ENCODE measurements around the gene RTN4.
"Not testable (repeated sequence)": the region's sequence is repeated elsewhere in the genome, so short reads cannot be mapped to it uniquely, and the experiment has no call there.

The RTN4 gene

DNA sequence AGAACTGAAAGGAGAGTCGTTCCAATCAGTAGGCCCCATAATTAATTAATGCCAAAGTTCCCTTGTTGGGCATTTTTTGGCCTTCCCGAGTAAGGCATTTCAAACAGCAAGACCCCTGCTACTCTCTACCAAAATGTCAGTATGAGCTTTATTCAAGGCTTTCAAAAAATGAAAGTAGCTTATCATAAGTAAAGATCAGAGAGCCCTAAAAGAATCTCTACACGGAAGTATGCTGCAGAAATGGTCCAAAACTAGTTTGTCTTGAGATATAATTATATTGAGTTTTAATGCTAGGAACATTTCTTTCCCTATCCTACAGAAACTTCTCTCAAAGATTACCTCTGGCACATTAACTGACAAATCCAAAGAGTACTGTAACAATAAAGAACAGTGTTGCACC is 43.9 kb downstream of the RTN4 start:
- DNase-seq, result no peak

DNA sequence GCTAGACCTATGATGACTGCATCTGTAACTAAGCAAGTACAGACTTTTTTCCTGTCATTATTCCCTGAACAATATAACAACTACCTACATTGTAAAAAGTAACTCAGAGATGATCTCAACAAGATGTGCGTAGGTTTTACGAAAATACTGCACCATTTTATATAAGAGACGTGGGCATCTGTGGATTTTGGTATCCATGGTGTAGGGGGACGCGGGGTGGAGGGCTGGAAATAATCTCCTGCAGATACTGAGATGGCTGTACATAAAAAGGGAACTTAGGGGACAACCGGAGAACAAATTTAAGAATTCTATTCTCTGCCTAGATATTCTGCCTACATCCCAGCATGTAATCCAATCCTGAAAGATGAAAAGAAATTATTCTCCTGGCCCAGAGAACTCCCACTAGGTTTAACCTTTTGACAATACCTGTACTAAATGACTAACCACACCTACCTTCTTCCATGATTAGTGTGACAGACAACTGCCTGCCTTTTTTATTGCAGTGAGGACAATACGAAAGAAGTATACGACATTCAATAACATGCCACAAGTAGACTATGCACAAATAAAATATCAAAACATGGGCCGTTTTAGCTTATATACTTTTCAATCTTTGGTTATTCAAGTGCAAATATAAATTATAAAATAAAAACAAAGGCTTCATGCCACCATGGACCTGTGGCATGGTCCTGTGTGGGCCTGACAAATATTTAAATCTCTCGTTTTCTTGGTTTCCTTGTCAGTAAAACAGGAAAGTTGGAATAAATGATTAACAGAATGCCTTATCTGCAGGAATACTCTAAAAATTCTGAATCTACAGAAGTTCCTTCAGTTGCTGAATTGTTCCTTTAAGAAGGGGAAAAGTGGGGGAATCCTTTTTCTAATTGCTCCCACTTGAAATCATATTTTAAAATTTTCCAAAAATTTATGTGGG is 46.3 kb downstream of the RTN4 start:
- DNase-seq, result no peak

DNA sequence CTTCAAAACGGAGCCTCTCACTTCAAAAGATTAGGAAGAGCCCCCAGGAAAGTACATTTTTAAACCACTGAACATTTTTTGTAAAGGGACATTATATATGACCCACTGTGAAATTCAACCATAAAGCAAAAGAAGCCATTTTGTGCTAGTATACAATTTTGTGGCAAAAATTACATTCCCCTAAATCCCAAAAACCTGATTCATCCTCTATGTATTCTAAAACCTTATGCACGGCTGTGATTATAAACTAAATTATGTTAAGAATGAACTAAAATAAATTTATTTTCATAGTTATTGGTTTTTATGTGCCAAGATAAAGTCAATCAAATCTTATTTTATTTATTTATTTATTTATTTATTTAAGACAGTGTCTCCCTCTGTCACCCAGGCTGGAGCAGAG is 48.5 kb downstream of the RTN4 start:
- no peak for DNase-seq

DNA sequence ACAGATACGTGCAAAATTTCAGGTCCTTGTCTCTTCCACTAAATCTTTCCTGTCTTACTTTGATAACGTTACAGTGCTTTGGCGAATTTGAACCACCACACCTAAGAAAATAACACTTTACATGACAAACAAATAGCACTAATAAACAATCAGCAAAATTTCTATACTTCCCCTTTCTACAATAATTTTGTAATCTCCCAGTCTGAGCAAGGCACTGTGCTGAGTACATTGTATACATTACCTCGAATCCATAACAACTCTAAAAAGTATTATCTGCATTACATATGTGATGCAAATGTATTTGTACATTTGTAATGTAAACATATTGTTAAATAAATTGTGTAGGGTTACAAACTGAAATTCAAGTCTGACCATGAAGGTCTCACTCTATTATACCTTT is 49.9 kb downstream of the RTN4 start:
- DNase-seq, result peak; percentile 29 to 52

DNA sequence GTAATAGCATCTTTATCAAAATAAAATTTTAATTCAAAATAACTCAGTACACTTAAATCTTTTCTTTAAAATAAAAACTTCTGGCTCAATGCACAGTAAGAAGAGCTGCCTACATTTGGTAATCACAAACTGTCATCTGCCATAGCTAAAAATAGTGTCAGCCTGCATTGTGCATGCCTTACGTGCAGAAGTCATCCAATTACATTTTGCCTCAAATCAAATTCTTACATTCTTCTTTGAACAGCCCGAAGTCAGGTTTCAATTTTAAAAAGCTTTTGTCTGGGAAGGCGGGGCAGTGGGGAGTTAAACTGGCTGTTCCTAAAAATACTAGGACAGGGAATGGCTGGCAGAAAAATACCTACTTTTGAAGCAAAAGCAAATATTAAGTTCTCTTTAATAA is 51.1 kb downstream of the RTN4 start:
- DNase-seq, result peak; percentile 25 to 45

DNA sequence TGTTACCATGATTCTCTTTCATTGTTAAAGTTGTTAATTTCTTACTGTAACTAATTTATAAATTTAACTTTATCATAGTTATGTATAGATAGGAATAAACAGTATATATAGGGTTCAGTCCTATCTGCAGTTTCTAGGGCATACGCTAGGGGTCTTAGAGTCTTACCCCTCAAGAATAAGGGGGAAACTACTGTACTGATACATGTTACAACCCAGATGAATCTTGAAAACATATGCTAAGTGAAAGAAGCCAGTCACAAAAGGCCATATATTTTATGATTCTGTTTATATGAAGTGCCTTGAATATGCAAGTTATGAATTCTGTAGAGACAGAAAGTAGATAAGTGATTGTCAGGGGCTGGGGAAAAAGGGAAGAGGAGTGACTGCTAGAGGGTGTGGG is 52.4 kb downstream of the RTN4 start:
- DNase-seq, result no peak

DNA sequence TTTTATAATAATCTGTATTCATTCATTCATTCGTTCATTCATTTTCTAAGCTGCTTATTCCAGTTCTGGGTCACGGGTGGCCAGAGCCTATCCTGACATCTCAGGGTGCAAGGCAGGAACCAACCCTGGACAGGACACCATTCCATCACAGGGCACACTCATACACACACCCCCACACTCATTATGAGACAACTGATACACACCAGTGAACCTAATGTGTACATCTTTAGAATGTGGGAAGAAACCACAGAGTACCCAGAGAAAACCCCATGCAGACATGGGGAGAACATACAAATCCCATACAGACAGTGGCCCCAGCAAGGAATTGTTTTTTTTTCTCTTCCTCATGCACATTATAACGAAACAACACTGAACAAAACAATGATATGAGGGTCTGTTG is 54.7 kb downstream of the RTN4 start:
- DNase-seq, result no peak

DNA sequence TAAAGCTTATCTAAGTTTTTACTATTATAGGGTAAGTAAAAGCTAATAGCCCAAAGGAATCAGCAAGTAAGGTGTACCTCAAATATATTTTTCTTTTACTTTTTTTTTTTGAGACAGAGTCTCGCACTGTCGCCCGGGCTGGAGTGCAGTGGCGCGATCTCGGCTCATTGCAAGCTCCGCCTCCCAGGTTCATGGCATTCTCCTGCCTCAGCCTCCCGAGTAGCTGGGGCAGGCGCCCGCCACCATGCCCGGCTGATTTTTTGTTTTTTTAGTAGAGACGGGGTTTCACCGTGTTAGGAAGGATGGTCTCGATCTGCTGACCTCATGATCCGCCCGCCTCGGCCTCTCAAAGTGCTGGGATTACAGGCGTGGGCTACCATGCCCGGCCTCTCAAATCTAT is 59.6 kb downstream of the RTN4 start:
- DNase-seq, result not testable (repeated sequence)

DNA sequence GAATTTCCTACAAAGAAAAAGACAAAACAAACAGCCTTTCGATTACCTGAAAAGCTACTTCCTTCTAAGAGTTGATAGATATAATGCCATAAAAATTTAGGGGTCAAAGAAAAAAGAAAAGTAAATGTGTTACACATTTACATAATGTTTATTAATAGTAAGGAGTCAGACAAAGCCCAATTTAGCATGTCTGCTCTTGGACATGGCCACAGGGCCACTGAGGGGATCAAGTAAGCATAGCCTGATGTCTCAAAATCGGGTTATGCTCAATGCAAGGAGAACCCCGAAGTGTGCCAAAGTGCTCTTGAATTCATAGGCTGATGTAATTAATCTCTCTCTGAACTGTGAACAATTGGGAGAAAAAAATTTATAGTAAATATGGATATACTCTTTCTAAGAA is 61.6 kb downstream of the RTN4 start:
- DNase-seq, result no peak

DNA sequence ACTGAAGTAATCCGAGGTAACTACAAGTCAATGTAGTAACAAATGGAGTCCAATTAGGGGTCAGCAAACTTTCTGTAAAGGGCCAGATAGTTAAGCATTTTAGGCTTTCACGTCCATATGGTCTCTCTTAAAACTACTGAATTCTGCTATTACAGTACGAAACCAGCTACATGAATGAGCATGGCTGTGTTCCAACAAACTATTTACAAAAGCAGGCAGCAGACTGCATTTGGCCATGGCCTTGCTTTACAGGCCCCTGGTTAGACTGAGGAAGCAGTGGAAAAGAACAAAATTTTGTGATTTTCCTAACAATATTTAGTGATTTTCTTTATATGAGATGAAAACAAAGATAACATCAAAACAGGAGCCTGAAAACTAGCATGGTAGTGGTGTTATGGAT is 64.0 kb downstream of the RTN4 start:
- DNase-seq, result no peak

DNA sequence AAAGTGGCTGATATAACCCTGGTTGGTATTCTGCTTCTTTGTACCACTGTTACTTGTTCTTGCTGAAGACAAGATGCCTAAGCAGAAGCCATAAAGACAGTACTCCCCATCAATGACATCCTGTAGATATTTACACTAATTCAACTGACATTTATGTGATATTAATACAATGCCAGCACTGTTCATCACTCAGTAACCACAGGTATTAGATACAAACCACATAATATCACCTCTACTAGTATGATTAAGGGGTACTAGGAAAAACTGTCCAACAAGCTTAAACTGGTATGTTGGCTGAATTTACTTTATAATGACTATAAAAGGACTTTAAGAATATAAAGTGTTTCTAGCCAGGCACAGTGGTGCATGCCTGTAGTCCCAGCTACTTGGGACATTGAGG is 65.8 kb downstream of the RTN4 start:
- DNase-seq, result no peak

DNA sequence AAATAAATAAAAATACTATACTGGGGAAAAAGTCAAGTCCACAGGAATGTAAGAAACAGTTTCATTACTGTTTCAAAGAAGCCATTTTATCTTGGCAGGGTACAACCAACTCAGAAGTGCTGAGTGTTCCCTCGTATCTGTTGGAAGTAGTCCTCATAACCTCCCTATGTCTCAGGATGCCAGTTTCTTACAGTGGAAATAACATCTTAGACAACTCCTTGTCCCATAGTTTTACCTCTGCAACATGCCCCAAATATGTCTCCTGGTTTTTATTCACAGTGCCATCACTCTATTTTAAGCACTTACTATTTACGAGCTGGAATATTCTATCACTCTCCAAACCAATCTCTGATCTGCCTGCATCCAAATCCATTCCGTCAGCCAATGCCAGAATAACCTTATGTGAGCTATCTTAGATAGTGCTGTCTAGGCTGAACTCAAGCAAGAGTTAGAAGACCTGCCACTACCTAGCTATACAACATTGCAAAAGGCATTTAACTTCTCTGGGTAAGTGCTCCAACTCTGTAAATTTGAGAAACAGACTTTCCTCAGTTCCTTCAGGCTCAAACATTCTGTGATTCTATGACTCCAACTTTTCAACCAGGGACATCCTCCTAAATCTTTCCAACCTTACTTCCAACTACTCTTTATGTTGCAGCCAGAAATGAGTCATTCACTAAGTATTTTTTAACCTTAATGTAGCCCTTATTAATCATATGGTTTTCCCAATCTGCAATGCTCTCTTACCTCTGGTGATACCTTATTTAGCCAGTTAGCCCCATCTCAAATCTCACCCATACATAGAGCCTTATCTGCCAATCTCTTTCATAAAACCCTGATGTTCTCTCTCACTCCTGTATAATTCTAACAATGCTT is 66.7 kb downstream of the RTN4 start:
- no peak for DNase-seq

DNA sequence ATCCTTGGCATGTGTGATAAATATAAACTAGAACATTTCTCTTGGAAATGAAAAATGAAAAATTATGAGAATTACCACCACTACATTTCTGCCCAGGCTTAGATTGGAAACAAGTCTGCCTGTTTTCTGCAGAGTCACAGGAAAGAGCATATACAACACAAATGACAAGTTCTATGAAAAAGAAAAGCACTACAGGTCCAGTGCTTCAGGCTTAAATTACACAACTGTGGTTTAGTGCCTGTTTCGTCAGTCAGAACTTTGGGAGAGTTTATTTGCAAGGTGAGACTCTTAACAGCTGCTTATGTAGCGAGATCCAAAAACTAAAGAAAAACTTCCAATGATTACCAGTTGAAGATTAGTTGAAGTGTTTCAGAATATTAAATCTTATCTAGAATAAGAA is 68.9 kb downstream of the RTN4 start:
- DNase-seq, result no peak

DNA sequence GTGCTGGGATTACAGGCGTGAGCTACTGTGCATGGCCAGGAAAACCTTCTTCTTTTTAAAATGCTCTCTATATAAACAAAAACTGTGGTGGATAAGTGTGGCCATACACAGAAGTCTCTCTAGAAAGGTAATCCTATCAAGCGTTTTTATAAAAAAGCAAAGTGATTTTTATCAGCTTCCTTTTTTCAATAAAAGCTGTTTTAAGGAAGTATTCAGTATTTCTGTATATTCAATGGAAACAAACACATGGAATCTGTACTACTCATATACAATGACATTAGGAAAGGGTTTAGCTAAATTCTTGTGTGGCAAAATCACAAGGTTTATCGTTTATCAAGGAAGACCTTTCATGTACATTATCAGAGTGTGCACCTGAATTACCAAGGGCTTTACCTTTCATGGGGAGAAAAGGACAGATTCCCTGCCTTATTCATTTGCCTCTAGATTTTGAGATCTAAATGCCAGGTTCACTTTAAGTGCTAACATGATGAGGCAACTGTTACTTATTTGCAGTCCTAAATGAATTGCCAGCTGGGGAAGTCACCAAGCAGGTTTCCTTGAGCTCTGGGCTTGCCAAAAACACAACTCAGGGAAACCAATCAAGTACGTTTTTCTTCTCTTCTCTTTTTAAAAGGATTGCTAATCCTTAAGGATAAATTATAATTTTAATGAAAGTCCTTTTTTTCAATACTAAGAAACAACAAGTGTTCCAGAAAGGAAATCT is 70.8 kb downstream of the RTN4 start:
- peak in 1 of 2 donors; percentile 39 for DNase-seq

DNA sequence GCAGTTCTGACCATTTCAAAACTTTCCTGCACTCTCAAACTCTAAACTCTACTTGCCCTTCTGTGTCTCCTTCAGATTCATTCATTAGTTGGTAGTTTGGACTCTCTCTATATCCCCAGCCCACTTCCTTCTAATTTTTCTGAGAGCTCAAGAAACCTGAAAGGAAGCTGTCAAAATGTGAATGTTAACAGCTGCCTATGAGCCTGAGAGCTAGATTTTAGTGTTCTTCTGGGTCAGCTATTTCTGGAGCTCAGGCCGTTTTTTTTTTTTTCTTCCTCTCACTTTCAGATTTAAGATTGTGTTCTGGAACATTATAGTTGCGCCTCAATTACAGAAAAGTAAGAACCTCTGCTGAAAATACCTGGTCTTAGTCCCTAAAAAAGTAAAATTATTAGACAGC is 73.1 kb downstream of the RTN4 start:
- DNase-seq, result no peak

DNA sequence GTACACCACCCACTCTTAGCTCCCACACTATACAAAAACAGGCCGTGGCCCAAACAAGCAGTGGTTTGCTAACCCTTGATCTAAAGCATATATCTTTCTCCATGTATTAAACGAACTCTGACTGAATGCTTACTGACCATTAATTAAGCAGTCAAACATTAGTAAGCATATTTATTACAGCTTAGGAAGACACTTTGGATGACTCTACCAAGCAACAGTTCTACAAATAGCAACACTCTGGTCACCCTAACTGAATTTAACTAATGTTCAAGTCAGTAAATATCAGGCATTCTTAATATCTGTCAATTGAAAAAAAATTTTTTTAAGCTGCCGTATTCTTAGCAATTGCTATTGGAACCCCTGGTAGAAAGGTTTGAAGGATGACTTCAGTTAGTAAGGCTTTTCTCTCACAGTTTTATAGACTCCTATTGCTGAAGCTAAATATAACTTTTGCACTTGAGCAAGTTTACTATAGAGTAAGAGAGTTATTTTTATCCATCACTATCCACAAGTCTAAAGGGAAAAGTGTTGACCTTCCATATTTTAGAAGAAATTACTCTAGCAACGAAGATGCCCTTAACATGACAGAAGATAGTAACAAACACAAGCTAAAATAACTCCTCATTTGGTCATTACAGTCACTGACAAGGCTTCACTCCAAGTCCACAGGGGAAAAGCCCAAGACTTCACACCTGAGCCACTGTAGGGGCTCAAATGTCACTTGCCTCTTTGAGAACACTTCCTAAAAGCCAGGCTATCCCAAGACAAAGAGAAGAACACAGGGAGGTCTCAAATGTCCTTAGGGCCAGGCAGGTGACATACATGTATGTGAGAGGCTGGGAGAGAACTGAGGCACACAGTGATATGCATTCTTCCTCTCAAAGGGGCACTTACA is 74.4 kb downstream of the RTN4 start:
- no peak for DNase-seq

DNA sequence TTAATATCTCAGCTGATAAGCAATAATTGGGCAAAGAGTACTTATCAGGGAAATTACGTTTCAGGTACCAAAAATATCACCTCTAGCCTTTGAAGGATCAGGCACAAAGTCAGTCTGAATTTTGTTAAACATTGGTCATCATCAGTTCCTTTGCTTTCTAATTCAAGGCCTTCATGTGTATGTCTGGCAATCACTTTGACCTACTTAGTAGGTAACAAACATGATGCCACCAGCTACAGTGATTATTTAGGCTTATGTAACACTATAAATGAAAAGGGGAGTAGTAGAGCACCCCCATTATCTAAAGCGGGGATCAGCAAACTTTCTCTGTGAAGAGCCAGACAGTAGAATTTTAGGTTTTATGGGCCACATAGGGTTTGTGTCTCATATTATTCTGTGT is 75.1 kb downstream of the RTN4 start:
- no peak for DNase-seq

DNA sequence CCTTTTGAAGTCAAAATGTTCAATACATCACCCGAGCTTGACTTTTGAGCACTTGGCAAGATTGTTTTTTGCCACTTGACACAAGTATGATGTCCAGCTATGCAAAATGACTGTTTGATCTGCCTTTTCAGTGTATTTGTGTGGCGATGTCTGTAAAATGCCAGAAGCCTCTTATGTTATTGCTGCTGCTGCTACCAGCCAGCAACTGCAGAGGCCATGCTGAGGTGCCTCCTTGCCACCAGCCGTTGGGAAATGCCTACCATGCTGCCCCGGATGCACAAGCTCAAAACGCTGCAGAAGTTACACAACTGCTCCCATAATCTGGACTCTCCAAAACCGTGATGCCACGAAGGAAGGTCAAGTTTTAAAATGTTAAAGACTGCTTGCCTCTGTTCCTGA is 80.3 kb downstream of the RTN4 start:
- no peak for DNase-seq

DNA sequence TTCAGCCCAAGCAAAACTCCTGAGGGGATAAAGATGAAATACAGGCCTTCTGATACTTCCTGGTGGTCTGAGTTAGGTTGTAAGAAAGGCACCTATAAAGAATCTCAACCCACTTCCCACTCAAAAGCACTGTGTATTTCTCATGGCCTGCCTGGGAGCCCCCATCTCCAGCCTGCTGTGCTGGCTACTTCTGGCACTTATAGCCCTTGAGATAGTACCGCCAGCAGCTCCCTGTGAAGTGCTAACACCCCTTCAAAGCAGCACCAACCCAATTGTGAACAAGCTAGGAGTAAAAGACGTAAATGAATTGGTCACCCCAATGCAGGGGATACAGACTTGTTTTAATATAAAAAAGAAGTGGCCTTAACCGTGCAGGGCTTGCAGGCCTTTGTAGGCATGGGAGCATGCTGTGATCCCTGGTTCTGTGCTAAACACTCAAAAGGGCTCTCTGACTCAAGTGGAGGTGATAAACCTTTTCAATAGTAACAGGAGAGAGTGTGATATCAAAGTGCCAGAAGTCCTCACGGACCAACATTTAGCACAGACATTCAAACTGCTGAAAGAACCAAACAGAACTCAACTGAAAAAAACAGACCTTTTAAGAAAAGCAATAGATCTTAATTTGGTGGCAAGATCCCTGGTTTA is 80.8 kb downstream of the RTN4 start:
- no peak for DNase-seq

DNA sequence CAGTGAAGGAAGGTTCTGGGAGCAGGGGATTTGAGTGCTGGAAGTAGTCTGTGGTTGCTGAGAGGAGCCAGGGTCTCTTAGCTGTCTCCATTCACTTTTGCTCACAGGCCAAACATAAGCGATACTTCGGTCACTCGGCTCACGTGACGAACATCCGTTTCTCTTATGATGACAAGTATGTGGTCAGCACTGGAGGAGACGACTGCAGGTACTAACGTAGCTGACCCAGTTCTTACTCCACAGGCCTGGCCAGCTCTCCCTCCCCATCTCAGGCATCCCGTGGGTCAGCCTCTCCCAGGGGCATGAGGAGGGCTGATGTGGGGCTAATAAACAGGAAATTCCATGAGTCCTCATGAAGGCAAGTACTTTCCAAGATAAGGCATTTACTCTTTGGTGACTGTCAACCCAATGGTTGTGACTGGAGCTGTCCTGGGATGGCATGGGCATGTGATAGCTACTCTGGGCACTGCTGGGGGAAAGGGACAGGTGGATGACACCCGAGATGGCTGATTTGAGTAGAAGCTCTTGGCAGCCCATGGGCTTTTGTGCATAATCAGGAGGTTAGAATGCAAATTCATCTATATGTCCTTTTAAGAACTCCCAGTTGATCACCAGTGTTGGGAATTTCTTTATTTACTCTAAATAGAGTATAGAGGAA is 81.6 kb downstream of the RTN4 start:
- no peak for DNase-seq

Data from inflammatory macrophage (primary cell).